Measurements from ENCODE around the gene AREL1. TPM values are rescaled to one million over a fixed set of nuclear protein-coding genes. Genes with fewer than 3 reads are reported as not detected.

Gene AREL1
- total RNA-seq, 3 donors from 2014 or later, result 39.9 to 60.1 (median 42.2) TPM

DNA sequence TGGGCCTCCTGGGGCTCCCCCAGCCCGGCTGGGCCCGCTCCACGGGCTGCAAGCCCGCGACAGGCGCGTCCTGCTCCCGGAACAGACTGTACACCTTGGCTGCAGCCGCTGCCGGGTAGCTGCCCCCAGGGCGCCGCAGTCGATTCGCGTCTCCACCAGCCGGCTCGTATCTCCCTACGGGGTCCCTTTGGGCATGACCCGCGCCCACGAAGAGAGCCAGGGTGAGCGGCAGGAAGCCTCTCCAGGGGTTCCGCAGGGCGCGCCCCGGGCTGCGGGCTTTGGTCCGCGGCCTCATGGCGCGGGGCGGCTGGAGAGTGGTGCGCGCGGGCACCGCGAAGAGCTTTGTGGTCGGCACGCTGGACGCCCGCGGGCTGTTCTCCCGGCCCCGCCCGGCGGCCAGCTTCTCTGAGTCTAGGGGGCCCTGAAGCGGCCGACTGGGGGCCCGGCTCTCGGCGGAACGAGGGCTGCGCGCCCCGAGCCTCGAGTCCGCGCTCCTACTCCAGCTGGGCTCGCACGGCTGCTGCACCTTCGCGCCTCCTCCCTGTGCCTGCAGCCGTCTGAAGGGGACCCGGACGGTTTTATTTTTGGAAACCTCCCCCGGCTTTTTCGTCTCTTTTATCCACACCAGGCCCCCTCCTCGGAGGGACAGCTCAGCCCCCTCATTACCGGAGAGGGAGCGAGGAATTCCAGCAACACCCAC is 101.1 kb downstream of the AREL1 start, which contains the start of gene LTBP2:
Gene LTBP2 (minus strand): TSS at position 588 of the 700 bp plus-strand sequence. CDS start 293 bp downstream, at position 295.
- no peak within 1 kb of the TSS for H3K4me3 ChIP-seq
- no peaks in the 10 kb centered on the region for H3K36me3 ChIP-seq (ENCODE audit: low read depth)
- TF ChIP-seq, protein P1, sequence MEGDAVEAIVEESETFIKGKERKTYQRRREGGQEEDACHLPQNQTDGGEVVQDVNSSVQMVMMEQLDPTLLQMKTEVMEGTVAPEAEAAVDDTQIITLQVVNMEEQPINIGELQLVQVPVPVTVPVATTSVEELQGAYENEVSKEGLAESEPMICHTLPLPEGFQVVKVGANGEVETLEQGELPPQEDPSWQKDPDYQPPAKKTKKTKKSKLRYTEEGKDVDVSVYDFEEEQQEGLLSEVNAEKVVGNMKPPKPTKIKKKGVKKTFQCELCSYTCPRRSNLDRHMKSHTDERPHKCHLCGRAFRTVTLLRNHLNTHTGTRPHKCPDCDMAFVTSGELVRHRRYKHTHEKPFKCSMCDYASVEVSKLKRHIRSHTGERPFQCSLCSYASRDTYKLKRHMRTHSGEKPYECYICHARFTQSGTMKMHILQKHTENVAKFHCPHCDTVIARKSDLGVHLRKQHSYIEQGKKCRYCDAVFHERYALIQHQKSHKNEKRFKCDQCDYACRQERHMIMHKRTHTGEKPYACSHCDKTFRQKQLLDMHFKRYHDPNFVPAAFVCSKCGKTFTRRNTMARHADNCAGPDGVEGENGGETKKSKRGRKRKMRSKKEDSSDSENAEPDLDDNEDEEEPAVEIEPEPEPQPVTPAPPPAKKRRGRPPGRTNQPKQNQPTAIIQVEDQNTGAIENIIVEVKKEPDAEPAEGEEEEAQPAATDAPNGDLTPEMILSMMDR (IDR thresholded peaks at IDR 0.05), result no peak
- intact Hi-C loops (cut with DNase I, micrococcal nuclease), result loop anchor here (5.0 to 10.0 kb wide), 2 partner anchors 183 to 249 kb away; no protein-coding TSS in a partner anchor
- H3K9me3 ChIP-seq, result no peaks in the 10 kb centered on the region
- H3K4me1 ChIP-seq (ENCODE audit: low read depth), result peaks cover 9% of the 10 kb centered on the region
- DNase-seq, result no peak
- peak; percentile 30 for ATAC-seq

Other genes with a start within 250 kb of the AREL1 start
- gene NPC2, start 219.8 kb downstream of the AREL1 start, total RNA-seq, result 100 to 1,000 TPM; 150 to 212 (median 168) TPM
- gene ISCA2, start 219.3 kb downstream of the AREL1 start, total RNA-seq, result 10 to 100 TPM; 22.4 to 36.1 (median 30.0) TPM
- 10 to 100 TPM in 1 of 3 donors, 1 to 10 TPM in 2; 1.7 to 10.2 (median 3.0) TPM for gene LTBP2, start 100.8 kb downstream of the AREL1 start, total RNA-seq
- 10 to 100 TPM; 31.7 to 46.5 (median 43.0) TPM for gene FCF1, start 64 bp upstream of the AREL1 start, total RNA-seq
- 10 to 100 TPM; 42.1 to 59.7 (median 48.9) TPM for gene YLPM1, start 50.2 kb upstream of the AREL1 start, total RNA-seq
- gene PROX2, start 163.1 kb upstream of the AREL1 start, total RNA-seq, result under 1 TPM in 2 of 3 donors, not detected in 1; 0.07 to 0.09 TPM
- gene DLST, start 168.8 kb upstream of the AREL1 start, total RNA-seq, result 100 to 1,000 TPM; 106 to 125 (median 121) TPM
- 10 to 100 TPM in 2 of 3 donors, 1 to 10 TPM in 1; 7.7 to 12.7 (median 11.5) TPM for gene RPS6KL1, start 210.2 kb upstream of the AREL1 start, total RNA-seq
- 1 to 10 TPM in 2 of 3 donors, under 1 TPM in 1; 0.96 to 3.1 (median 2.3) TPM for gene PGF, start 242.5 kb upstream of the AREL1 start, total RNA-seq